ENCODE results near the gene CAV2.

DNA sequence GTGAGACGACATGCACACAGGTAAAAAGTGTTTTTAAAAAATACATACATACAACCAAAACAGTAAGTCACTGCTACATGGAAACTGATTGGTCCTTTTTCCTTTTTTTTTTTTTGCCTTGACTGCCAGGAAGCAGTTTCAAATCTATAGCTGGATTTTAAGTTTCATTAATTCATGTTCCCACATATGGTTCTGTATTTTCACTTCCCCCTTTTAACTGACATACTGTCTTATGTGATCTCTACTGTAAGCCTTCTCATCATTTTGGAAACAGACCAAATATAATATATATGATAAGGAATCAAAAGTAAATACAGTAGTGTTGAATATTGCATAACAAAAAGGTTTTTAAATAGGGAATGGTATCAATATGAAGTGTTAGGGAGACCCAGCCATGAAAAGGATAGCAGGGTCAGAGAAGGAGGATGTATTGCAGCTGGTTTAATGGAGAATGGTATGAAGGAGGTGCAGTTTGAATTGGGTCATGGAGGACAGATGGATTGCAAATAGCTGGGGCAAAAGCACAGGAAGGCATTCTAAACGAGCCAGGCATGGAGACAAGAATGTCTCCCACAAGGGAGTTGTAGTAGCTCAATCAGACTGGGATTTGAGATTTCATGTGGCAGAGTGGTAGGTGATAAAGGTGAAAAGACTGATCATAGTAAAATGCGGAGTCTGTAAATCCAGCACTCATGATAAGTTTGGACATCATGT is 30.7 kb downstream of the CAV2 start:
- TF ChIP-seq POLR2A (IDR thresholded peaks at IDR 0.05) (no peak), EP300 (IDR thresholded peaks at IDR 0.05) (no peak), POLR2AphosphoS5 (IDR thresholded peaks at IDR 0.05) (no peak), CTCF (IDR thresholded peaks at IDR 0.05) (no peak)

All from gastroesophageal sphincter (tissue), 3 donors.